K562 (cell line): Measurements from ENCODE around the gene NF2. TPM values are rescaled to one million over a fixed set of nuclear protein-coding genes. Genes with fewer than 3 reads are reported as not detected.

Experiments used
- ATAC-seq: fragments of 200-7000 bp; cut with Tn5 transposase; 3 replicates; pipeline ENCODE4 v1.9.1; 2020; ENCODE audit warnings: moderate library complexity
- BruUV-seq: library from RNA; stranded (reverse); fragments of 400-500 nt; replicated peaks from 2 replicates; lab custom pipeline; 2021; lab: Mats Ljungman, UMichigan
- CTCF ChIA-PET: fragments of 300-600 bp; formaldehyde crosslinking; extraction: SDS; loops from one replicate; lab custom pipeline; 2021; ENCODE audit warnings: low intra/inter-chr PET ratio; lab: Yijun Ruan, JAX
- POLR2A ChIA-PET: fragments of 300-600, 350-650 bp; sonication (Branson Sonifier 250); formaldehyde crosslinking; extraction: SDS; loops from one replicate; lab custom pipeline; 2021; ENCODE audit warnings: antibody characterized with exemption, inconsistent platforms; lab: Yijun Ruan, JAX
- DNase-seq, 4 experiments: peaks; one replicate each; pipeline versions ENCODE4 v3.0.0 to v3.0.0-alpha.2; 2011 to 2018; ENCODE audit warnings: low spot score in 3 of 4, mixed read lengths in 3 of 4; ENCODE audit errors: extremely low read depth in 1 of 4
- FAIRE-seq: peaks from 2 replicates; lab custom pipeline; 2011; peaks lifted over from hg19 to GRCh38; lab: Jason Lieb, UNC
- H2AFZ ChIP-seq: 2 replicates; pipeline ENCODE4 v1.6.0; 2011; ENCODE audit warnings: low read depth, low read length, control low read depth, inconsistent platforms
- H3K27ac ChIP-seq: fragments of 200-600 bp; 3 replicates; pipeline ENCODE4 v1.8.0; 2011; ENCODE audit warnings: low read depth, mild to moderate bottlenecking, control low read depth, inconsistent platforms, low read length, moderate library complexity, mixed read lengths; ENCODE audit errors: extremely low read depth
- H3K27me3 ChIP-seq, 2 experiments: fragments of 300-600 bp in 1 of 2; 2 replicates in 1 of 2; 3 replicates in 1 of 2; pipeline versions ENCODE4 v1.6.0 to v1.8.0; 2011; ENCODE audit warnings: inconsistent platforms in 2 of 2, low read length in 2 of 2, mild to moderate bottlenecking in 1 of 2, mixed read lengths in 1 of 2, moderate library complexity in 1 of 2; ENCODE audit not compliant: control insufficient read depth in 2 of 2, insufficient read depth in 2 of 2
- H3K36me3 ChIP-seq: fragments of 300-600 bp; 3 replicates; pipeline ENCODE4 v1.8.0; 2011; ENCODE audit warnings: mild to moderate bottlenecking, low read length, inconsistent platforms; ENCODE audit not compliant: control insufficient read depth, insufficient read depth
- H3K4me1 ChIP-seq, 2 experiments: fragments of 200-600 bp in 1 of 2; replicated peaks in 1 of 2; 2 replicates in 1 of 2; 3 replicates in 1 of 2; pipeline versions ENCODE4 v1.5.1 to v1.8.0; 2011; ENCODE audit warnings: inconsistent platforms in 2 of 2, low read length in 2 of 2, mild to moderate bottlenecking in 1 of 2, mixed read lengths in 1 of 2, moderate library complexity in 1 of 2; ENCODE audit not compliant: control insufficient read depth in 2 of 2, insufficient read depth in 2 of 2
- H3K4me2 ChIP-seq: 2 replicates; pipeline ENCODE4 v1.6.1; 2011; ENCODE audit warnings: low read length, control low read depth, inconsistent platforms, mixed read lengths; ENCODE audit not compliant: insufficient read depth
- H3K4me3 ChIP-seq: fragments of 200-600 bp; sonication (generic), shearing (Covaris generic); 2 replicates; pipeline ENCODE4 v1.5.1; 2016; ENCODE audit warnings: control low read depth, inconsistent platforms
- H3K79me2 ChIP-seq: fragments of 200-600 bp; 3 replicates; pipeline ENCODE4 v1.8.0; 2011; ENCODE audit warnings: low read length, inconsistent platforms; ENCODE audit not compliant: control insufficient read depth, insufficient read depth
- H3K9ac ChIP-seq, 2 experiments: 2 replicates each; pipeline versions ENCODE4 v1.6.0 to v1.6.1; 2011; ENCODE audit warnings: low read depth in 2 of 2, low read length in 2 of 2, control low read depth in 1 of 2, inconsistent platforms in 1 of 2, mild to moderate bottlenecking in 1 of 2, mixed read lengths in 1 of 2; ENCODE audit not compliant: insufficient read depth in 1 of 2
- H3K9me1 ChIP-seq: one replicate; pipeline ENCODE4 v1.6.0; 2011; ENCODE audit warnings: inconsistent platforms, mild to moderate bottlenecking, low read length, moderate library complexity; ENCODE audit not compliant: control insufficient read depth, insufficient read depth
- H3K9me3 ChIP-seq: replicated peaks from 2 replicates; pipeline ENCODE4 v1.5.1; 2011; ENCODE audit warnings: low read depth, low read length, inconsistent platforms; ENCODE audit not compliant: control insufficient read depth, insufficient read depth
- H4K20me1 ChIP-seq: replicated peaks from 2 replicates; pipeline ENCODE4 v1.6.1; 2011; ENCODE audit warnings: low read length, inconsistent platforms, mixed read lengths; ENCODE audit not compliant: control insufficient read depth, insufficient read depth
- BRD9 ChIP-seq: fragments of 450-650 bp; IDR thresholded peaks from 2 replicates; pipeline ENCODE4 v1.6.1; 2018; ENCODE audit warnings: low read depth; ENCODE audit not compliant: partially characterized antibody
- ELK3 ChIP-seq: fragments of 450-650 bp; formaldehyde crosslinking; IDR thresholded peaks from 2 replicates; pipeline ENCODE4 v1.4.0; 2020; ENCODE audit warnings: mild to moderate bottlenecking
- GTF2F1 ChIP-seq: IDR thresholded peaks from 2 replicates; pipeline ENCODE4 v1.6.1; 2011; ENCODE audit warnings: low read depth, low read length, improper control_type of control experiment
- HBP1 ChIP-seq: fragments of 450-650 bp; formaldehyde crosslinking; IDR thresholded peaks from 2 replicates; pipeline ENCODE4 v1.4.0; 2022; ENCODE audit warnings: missing genetic modification characterization
- HLTF ChIP-seq: fragments of 450-650 bp; IDR thresholded peaks from 2 replicates; pipeline ENCODE4 v1.6.1; 2016
- IRF2 ChIP-seq: sonication (generic); formaldehyde crosslinking; IDR thresholded peaks from 2 replicates; pipeline ENCODE4 v1.8.1; 2022; ENCODE audit warnings: mild to moderate bottlenecking, missing genetic modification reagents
- LCOR ChIP-seq: sonication (generic); formaldehyde crosslinking; IDR thresholded peaks from 2 replicates; pipeline ENCODE4 v1.8.0; 2022; ENCODE audit warnings: mild to moderate bottlenecking, missing genetic modification reagents
- ZBTB8A ChIP-seq: fragments of 450-650 bp; IDR thresholded peaks from 2 replicates; pipeline ENCODE4 v1.6.1; 2018; ENCODE audit warnings: mild to moderate bottlenecking, moderate library complexity; ENCODE audit not compliant: partially characterized antibody
- WGBS: fragments of 100-300 bp; shearing (Covaris generic); methylation state at CpG from one replicate; pipeline ENCODE4 v1.1.6; 2016; ENCODE audit warnings: low coverage, mixed read lengths; ENCODE audit not compliant: insufficient coverage; ENCODE audit errors: missing lambda C conversion rate; 5-methylcytosine and 5-hydroxymethylcytosine counted together
- in situ Hi-C: fragments of 300-500 bp; cut with MboI; formaldehyde crosslinking; loops from 4 replicates; pipeline ENCODE4 v1.15.0; 2018; ENCODE audit warnings: inconsistent platforms, mixed read lengths
- intact Hi-C: fragments of 100-400 bp; cut with micrococcal nuclease; formaldehyde crosslinking; loops from 2 replicates; pipeline ENCODE4 v1.14.2; 2022
- polyA plus RNA-seq, 8 experiments: library from polyadenylated mRNA; depleted of rRNA in 4 of 8; stranded (reverse) in 5 of 8; unstranded in 3 of 8; fragments of >200 nt; fragmentation: Nextera tagmentation in 2 of 8; fragmentation: Illumina TruSeq in 1 of 8; extraction: Ambion mirVana in 2 of 8; extraction: Trizol in 1 of 8; gene quantifications; 2 replicates each; pipeline versions ENCODE4 v1.2.1 to v1.2.3, GENCODE V29; 2011 to 2014; ENCODE audit warnings: inconsistent platforms in 1 of 8, missing spikeins in 1 of 8
- total RNA-seq, 7 experiments: library from RNA; depleted of rRNA in 6 of 7; stranded (reverse); fragments of >200 nt in 6 of 7; fragmentation: Illumina TruSeq in 2 of 7; extraction: Trizol in 2 of 7; gene quantifications; 2 replicates each; pipeline versions ENCODE4 v1.2.1 to v1.2.3, GENCODE V29; 2011 to 2021; ENCODE audit warnings: low replicate concordance in 1 of 7
- TF ChIP-seq, protein P1 (sequence below): fragments of 250-450 bp; sonication (Bioruptor Pico); IDR thresholded peaks from 2 replicates; pipeline ENCODE4 v1.5.0; 2021; ENCODE audit warnings: mild to moderate bottlenecking, moderate library complexity

NF2 gene
- total and polyA plus RNA-seq, 9 of the 15 experiments (the other 6 are each of a cell fraction or from before 2014, with no cell fraction given), result 2.2 to 32.5 (median 15.2) TPM

- BruUV-seq, result no TSS peak
- H4K20me1 ChIP-seq, result 0 out of 2 replicates have a peak, but pooled peaks cover 9% of the 10 kb centered on the region
- FAIRE-seq, result no peak
- H2AFZ ChIP-seq, result no peak overlapping the region
- no peaks in the 10 kb centered on the region for H3K36me3 ChIP-seq
- ATAC-seq, result no peak
- in situ Hi-C loops (no loop called here), intact Hi-C loops (no loop called here)
- H3K27ac ChIP-seq, result no peak overlapping the region
- no peaks in the 10 kb centered on the region for H3K9me3 ChIP-seq
- ChIA-PET CTCF (no interaction called here), POLR2A (no interaction called here)
- TF ChIP-seq LCOR (CRISPR knock-in tag), result no peak
- TF ChIP-seq ZBTB8A, result no peak
- no peak for TF ChIP-seq IRF2
- no peak for TF ChIP-seq GTF2F1
- no peaks in the 10 kb centered on the region for H3K79me2 ChIP-seq
- peaks cover 14 to 58% of the 10 kb centered on the region in 2 experiments; a peak in 4 of 5 replicates for H3K4me1 ChIP-seq
- H3K4me3 ChIP-seq, result no peak overlapping the region
- 33% methylated on average over 9 of the region's 16 CpGs for WGBS
- no peak overlapping the region for H3K9ac ChIP-seq
- H3K9me1 ChIP-seq, result peaks cover 4% of the 10 kb centered on the region
- no peak for DNase-seq
- peaks cover 0 to 19% of the 10 kb centered on the region in 2 experiments; a peak in 2 of 5 replicates for H3K27me3 ChIP-seq
- no peak overlapping the region for H3K4me2 ChIP-seq
Observed at GRCh38 chr22:29722587-29722986, 119.2 kb downstream of the NF2 start.

GRCh38 chr22:29723766-29724165 lies 120.3 kb downstream of the NF2 start:
- Histone ChIP-seq H3K4me1 (peaks cover 14 to 57% of the 10 kb centered on the region in 2 experiments; a peak in 4 of 5 replicates), H3K79me2 (no peaks in the 10 kb centered on the region), H3K9me3 (no peaks in the 10 kb centered on the region), H3K27ac (no peak overlapping the region), H3K4me2 (no peak overlapping the region), H3K9ac (peak overlapping the region in 1 of 2 experiments; percentile 17; a peak in 2 of 4 replicates), H3K27me3 (peaks cover 0 to 9% of the 10 kb centered on the region in 2 experiments; a peak in 2 of 5 replicates), H2AFZ (no peak overlapping the region), H3K36me3 (no peaks in the 10 kb centered on the region), H3K9me1 (peaks cover 4% of the 10 kb centered on the region), H4K20me1 (0 out of 2 replicates have a peak, but pooled peaks cover 6% of the 10 kb centered on the region), H3K4me3 (no peak overlapping the region)
- POLR2A ChIA-PET, result no interaction called here
- intact Hi-C loops, result no loop called here
- FAIRE-seq, result no peak
- CTCF ChIA-PET, result no interaction called here
- no peak for DNase-seq
- no TSS peak for BruUV-seq
- 42% methylated on average over 7 of the region's 10 CpGs for WGBS
- no peak for ATAC-seq
- in situ Hi-C loops, result no loop called here
- no peak for TF ChIP-seq BRD9
- TF ChIP-seq, protein P1, sequence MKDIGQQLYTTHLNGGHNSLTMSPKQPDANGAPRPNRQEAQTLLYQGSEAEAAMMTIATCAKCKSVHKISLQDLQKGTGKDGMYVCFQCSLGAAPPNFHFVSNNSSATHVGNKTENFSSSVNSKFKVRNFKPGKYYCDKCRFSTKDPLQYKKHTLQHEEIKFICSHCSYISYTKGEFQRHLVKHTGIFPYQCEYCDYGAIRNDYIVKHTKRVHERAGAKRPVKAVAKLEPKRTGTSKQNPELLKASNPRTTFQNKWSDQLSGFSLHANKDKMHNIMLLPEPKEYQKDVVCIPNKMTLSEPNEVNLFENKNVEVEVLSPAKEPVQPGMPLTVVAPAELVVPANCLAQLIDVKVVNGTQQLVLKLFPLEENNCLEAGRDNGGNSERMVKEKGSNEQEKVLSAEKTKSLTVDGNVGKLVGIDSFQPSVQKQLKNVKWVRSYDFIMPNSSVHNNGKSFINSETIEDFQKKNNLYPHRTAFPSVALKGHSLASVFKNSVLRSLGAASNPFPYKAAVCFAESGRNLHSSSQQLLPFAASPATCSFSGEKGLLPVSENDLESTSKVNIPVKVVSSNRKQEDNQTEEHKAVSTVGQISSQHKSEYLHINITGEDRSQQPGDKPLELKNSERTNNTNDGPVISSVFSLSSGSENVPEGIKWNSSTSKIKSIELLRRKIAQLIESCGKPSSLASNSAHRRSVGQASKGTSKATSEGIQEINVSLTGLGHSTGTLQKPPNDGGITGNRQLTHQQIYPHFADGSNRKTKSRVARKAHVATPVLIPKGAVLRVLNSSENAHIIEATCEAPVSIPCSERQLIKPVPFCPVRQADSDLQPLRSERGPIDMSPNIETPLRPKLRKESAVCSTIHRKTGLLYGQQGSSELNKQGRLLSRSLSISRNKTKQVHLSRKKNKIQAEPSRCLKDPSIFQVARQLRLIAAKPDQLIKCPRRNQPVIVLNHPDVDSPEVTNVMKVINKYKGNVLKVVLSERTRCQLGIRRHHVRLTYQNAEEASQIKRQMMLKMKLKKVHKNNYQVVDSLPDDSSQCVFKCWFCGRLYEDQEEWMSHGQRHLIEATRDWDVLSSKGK (CRISPR knock-in tag), result no peak
- TF ChIP-seq HLTF, result no peak
- TF ChIP-seq ELK3, result no peak
- no peak for TF ChIP-seq HBP1
